Ramos (cell line): ENCODE results near the gene VAV2.

Source experiments
- in situ Hi-C: fragments of 300-500 bp; cut with MboI; formaldehyde crosslinking; loops from one replicate; pipeline ENCODE4 v1.14.3; 2022; ENCODE audit warnings: low sequenced_read_pairs; ENCODE audit not compliant: unreplicated experiment

The VAV2 gene

DNA sequence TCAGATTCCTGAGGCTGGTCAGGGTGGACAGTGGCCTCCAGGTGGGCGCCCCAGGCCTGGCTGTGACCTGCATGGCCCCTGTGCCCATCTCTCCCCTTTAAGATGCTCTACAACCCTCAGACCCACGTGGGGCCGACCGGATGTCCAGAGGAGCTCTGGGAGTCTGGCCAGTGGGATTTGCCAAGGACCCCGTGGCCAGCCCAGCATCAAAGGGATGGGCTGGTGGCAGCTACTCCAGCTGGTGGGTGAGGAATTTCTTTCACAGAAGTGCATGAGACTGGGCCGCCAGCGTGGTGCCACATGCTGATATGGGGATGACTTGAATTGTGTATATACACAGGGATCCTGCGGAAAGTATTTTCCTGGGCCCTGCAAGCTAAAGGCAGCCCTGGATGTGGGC, 159.2 kb downstream of the VAV2 start:
- in situ Hi-C loops: no loop called here

DNA sequence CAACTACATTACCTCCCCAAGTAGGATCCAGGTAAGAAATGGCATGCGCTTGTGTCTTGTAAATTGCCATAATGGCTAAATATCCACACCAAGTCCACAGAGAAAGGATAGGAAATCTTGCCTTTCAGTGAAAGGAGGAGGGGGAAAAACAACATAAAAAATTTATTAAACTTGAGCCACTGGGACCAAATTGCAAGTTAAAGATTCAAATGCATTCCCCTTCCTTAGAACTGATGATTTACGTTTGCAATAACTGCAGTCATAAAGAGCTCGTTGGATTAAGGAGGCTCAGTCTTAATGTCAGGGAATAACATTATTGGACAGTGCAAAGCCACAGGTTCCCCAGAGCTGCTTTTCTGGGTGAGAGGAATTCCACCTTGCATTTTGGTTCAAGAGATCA, 161.4 kb downstream of the VAV2 start:
- in situ Hi-C loops: no loop called here

DNA sequence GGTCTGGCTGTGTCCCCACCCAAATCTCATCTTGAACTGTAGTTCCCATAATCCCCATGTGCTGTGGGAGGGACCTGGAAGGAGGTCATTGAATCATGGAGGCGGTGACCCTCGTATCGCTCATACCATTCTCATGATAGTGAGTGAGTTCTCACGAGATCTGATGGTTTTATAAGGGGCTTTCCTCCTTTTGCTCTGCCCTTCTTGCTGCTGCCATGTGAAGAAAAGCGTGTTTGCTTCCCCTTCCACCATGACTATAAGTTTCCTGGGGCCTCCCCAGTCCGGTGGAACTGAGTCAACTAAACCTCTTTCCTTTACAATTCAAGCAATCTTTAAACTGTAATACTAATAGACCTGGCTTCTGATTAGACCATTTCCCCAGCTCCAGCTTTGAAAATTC, 161.8 kb downstream of the VAV2 start:
- in situ Hi-C loops: no loop called here

DNA sequence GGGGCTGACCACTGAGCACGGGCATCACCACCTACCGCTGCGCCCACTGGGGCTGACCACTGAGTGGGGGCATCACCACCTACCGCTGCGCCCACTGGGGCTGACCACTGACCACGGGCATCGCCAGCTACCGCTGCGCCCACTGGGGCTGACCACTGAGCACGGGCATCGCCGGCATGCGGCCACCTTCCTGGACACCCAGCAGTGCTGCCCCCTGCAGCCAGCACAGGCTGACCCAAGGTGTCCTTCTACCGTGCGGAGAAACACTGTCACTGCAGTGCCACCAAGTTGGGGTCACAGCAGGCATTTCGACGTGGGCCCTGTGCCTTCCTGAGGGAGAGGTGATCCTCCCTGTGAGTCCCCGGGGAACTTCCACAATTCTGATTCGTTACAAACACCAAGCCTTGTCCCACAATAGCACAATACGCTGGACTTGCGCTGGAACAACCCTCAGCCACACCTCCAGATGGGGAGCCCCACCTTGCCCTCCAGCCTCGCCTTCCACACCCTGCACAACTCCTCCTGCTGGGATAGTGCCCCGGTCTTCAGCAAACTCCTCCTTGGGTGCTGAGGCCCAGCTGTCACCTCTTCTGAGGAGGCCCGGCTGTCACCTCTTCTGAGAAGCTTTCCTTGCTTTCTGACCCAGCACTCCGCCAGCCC, 163.7 kb downstream of the VAV2 start:
- in situ Hi-C loops: no loop called here

DNA sequence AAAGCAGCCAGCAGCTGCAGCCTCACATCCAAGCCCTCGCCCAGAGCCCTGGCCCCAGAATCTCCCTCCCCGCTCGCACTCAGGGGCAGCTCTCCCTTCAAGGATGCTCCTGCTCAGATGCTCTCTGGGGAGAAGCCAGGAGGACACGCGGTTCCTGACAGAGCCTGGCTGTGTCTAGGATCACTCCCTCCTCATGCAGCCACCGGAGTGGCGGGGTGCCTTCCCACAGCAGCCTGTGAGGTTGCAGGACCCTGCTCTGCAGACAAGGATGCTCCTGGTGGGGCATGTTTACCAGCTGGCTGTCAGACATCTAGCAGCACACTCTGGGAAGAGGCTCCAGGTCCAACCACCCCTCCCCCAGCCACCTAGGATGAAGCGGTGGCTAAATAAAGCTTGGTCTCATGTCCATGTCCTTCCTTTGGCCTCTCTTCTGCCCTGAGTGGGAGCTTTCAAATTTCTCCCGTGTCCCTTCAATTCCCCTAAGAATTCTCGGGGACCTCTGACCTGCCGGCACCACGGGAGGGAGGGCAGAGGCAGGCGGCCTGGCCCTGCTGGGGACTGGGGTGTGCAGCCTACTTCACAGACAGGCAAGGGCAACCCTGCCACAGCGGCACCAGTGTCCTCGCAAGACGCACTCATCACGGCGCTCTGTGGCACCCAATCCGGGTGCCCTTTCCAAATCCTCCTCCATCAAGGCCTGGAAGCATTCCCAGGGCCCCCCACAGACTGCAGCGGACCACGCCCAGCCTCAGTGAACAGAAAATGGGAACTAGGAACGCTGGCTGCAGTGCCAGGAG, 165.6 kb downstream of the VAV2 start:
- in situ Hi-C loops: no loop called here

DNA sequence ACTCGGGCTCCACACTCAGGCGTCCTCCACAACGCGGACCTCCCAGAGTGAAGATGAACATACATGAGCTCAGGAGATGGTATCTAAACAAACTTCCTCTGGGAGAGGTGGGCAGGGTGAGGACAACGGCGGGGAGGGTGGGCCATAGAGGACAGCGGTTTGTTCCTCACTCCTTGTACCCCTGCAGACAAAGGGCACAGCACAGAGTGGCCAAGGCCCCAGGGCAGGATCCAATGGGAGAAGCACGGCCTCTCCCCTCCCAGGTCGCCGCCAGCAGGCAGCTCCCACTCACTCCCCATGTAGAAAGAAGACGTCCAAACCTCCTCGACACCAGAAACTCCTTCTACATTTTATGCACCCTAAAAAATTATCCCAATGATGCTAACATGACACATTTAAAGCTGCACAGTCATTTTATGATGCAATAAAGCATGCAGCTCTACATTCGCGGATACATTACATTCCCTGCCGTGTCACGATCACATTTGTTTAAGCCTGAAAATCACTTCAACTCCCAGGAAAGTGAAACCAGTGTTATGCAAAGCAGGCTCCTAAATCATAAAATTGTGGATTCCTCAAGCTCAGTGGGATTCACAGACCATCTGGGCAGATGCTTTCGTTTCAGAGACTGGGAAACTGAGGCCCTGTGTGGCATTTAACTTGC, 166.4 kb downstream of the VAV2 start:
- in situ Hi-C loops: no loop called here

DNA sequence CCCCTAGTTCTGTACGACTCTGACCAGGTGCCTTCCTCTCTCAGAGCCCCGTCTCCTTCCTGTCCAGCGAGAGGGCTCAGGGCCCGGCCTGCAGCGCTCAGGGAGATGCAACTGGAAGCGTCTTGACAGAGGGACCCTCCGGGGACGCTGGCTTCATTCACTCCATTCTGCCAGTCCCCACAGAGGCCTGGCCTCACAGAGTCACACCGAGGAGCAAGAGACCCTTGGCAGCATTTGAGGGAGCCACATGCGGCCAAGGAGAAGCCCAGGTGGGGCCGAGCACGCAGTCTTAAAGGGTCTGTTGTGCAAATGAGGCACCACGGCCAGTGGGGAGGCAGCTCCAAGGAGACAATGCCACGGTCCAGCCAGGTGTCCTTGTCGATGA, 167.3 kb downstream of the VAV2 start:
- in situ Hi-C loops: no loop called here

DNA sequence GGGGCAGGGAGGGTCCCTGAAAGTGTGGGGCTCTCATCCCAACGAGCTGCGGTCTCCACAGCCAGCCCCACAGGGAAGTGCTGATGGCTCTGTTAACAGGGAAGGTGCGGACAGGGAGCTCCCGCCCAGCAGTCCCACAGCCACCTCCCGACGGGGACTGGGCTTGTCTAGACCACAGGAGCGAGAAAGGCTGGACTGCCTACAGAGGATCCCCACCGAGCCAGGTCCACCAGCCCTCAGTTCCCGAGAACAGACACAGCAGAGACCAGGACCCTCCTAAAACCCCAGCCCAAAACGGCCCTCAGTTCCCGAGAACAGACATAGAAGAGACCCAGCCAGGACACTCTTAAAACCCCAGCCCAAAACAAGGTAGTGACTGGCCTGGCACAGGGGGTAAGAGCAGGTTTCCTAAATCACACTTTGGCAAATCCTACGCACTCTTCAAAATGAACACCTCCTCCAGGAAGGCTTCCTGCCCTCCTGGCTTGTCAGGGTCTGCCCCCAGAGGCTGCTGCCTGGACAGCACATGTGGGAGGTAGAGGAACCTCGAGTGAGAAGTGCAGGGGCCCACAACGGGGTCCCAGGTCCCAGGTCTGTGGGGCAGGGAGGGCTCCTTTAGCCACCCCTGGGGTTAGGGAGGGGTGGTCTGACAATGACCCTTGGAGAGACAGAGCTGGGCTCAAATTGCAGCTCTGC, 167.9 kb downstream of the VAV2 start:
- in situ Hi-C loops: no loop called here

DNA sequence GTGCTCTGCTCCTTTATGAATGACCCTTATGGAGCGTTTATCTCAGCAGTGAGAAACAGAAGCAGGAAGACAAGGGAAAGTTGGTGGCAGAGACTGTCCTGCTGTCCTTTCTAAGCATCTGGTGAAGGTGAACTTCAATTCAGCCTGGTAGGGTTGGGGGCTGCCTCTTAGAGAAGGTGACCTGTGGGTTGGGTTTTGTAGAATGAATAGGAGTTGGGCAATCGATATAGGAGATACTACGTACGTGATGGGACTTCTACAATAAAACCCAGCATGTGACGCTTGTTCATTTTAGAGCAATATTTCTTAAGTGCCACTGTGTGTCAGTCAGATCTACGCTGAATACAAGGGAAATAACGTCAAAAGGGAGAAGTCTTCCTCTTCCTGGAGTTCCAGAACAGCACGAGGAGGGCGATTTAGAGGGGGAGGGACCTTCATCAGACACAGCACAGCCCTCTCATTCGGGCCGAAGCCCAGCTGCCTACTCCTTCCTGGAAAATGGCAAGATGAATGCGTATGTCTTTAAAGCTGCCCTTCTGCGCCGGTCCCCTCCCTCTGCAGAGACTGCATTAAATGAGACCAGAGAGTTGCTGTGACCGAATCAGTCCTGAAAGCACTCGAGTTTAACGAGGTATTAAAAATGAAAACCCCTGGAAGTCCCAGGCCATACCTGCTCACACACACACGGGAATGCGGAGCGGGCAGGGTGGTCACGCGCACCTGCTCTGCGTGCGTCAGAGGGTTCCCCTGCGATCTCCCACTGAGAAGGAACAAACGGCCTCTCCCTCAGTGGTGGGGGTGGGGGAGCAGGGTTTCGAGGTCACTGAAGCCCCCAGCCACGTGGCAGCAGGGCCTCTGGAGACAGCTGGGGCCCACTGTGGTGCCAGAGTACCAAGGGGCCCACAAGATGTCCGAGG, 168.7 kb downstream of the VAV2 start:
- in situ Hi-C loops: no loop called here

DNA sequence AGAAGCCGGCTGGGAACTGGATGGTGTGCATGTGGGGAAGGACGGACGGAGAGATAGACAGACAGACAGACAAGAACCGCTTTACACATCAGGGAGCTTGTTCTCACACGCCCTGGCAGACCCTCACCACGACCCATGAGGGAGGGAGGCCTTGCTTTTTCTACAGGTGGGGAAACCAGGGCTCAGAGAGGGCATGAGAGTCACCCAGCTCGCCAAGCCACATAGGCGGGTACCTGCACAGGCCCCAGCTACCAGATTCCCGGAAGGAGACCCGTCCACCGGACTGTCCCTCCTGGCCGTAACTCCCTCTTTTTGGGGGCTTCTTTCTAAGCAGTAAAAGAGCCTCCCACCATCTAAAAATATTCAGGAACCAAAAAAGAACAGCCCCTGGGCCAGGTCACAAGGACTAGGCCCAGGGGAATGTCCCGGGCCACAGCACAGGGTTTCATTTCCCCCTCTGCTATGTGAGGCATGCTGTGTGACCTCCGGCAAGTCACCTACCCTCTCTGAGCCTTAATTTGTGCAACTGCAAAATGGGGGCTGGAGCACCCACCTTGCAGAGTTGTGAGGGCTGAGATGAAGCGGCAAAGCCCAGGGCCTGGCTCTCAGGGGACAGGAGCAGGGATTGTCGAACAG, 169.6 kb downstream of the VAV2 start:
- in situ Hi-C loops: no loop called here

DNA sequence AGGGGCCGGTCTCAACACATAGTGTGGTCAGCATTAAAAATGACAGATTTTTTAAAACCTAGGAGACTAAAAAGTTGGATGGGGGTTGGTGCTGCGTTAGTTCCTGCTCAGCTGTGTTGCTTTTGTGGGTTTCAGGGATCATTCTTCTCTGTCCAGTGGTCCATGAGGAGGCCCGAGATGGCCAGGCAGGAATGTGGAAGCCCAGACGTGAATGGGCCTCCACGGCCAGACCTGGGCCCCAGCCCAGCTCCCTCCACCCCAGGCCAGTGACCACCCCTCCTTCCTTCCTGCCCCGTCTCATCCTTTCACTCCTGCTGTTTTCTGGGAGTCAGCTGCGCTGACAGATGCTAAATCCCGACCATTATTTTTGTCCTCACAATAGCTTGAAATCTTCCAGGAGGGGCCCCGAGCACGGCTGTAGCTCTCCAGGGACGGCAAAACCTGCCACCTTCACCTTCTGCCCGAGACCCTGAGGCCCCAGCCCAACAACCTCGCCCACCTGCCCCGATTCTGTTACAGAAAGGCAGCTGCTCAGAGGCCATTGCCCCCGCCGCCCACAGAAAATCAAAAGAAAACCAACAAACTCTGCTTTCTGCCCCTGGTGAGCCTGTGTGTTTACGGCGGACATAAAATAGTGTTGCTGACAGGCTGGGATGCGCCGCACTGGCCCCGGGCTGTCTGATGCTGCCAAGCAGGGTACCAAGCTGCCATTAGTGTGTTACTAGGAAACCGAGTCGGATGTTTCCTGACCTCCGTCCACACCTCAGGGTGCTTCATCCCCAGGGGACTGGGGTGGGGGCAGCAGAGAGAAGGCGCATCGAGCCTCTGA, 170.3 kb downstream of the VAV2 start:
- in situ Hi-C loops: no loop called here

DNA sequence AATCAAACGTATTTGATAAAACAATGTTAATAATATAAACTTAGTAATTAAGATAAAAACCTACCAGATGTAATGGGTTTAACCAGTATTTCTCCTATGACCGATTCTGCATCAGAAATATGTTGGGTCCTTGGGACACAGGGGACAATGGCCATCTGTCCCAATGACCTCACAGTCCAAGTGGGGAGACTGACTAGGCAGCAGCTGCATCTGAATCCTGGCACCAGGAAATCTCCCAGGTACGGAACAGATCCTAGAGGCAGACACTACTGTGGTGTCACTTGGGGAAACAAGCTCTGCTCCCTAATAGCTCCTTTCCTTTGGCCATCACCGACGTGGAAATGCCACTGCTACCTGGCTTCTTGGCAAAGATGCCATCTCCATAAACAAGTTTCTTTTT, 172.2 kb downstream of the VAV2 start:
- in situ Hi-C loops: no loop called here

DNA sequence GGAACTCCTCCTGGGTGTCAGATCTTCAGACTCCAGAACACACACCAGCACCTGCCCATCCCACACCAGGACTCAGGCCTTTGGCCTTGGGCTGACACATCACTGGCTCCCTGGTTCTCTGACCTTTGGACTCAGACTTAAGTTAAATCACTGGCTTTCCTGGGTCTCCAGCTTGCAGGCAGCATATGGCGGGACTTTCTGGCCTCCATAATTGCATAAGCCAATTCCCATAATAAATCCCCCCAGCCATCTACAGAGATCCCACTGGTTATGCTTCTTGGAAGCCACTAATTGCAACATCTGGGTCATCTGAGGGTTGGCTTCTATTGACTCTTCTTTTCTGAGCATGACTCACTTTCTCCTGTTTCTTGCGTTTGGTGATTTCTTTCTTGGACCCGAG, 173.7 kb downstream of the VAV2 start:
- in situ Hi-C loops: no loop called here

DNA sequence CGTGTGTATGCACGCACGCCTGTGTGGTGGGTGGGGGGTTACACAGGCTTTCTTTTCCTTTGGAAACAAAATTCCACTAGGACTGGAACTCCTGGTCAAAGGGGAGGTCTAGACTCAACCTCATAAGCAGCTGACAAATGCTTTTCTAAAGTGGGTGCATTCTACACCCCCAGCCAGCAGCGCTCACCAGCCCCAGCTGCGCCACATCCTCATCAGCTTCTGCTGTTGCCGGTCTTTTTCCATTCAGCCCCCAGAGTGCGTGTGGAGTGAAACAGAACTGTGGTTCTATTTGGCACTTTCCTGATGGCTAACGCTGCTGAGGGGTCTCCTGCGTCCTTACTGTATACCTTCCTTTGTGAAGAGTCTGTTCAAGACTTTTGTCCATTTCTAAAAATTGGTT, 176.3 kb downstream of the VAV2 start:
- in situ Hi-C loops: no loop called here

DNA sequence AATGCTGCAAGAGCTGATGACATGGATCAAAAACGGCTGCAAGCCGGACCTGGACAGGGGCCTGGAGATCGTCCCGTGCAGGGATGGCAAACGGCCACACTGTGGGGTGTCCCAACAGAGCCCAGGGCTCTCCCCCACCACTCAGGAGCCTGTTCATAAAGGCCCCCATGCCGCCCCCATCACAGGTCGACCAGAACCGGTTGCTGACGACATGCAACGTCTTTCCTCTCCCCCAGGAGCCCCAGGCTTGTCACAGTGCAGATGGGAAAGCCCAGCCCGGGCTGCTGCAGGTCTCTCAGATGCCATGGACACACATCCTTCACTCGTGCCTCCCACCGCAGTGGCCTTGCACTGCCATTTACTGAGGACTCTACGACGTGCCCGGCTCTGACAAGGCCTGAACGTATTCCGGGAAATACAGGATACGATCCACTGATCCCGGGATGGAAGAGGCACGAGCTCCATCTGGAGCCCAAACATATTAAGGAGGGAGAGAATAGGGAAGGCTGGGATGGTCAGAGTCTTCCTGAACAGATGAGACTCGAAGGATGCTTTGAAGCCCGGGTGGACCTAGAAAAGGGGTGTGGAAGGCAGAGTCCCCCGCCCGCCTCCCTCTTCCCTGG, 177.4 kb downstream of the VAV2 start:
- in situ Hi-C loops: no loop called here

DNA sequence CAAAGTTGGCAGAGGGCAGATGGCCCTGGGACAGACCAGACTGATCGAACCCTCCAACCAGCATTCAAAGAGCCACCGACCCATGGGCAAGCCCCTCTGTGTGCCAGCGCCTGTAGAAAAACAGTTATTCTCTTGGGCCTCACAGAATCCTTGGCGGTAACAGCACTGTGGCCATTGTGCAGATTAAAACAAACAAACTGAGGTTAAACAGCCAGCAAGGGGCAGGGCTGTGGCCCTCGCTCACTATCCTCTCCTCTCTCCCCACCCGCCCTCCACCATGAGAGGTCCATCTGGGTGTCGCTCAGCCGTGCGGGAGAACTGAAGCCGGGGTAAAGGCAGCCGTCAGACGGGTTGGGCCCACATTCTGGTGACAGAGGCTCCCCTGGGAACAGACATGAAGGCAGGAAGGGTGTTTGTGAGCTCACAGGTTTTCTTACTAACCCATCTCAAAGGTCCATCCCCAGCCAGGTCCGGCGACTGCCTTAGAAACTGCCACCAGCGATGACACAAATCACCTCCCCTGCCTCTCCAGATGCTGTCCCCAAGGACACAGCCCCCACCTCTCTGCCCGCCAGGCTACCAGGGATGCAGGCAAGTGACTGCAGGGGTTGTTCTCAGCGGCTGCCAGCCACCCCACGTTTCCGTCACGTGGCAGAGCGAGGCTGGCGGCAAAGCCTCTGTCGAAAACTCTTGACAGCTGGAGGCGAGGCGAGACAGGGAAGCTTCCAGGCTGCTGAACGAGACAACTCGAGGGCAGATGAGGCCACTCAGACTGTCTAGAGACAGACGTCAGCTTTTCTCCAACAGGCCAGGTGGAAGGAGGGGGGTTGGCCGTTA, 178.2 kb downstream of the VAV2 start:
- in situ Hi-C loops: no loop called here
